ENCODE measurements around the gene EPB41. TPM values are rescaled to one million over a fixed set of nuclear protein-coding genes. Genes with fewer than 3 reads are reported as not detected.

The EPB41 gene
- total and polyA plus RNA-seq, 9 of the 15 experiments (the other 6 are each of a cell fraction or from before 2014, with no cell fraction given), result 3.7 to 213 (median 141) TPM

DNA sequence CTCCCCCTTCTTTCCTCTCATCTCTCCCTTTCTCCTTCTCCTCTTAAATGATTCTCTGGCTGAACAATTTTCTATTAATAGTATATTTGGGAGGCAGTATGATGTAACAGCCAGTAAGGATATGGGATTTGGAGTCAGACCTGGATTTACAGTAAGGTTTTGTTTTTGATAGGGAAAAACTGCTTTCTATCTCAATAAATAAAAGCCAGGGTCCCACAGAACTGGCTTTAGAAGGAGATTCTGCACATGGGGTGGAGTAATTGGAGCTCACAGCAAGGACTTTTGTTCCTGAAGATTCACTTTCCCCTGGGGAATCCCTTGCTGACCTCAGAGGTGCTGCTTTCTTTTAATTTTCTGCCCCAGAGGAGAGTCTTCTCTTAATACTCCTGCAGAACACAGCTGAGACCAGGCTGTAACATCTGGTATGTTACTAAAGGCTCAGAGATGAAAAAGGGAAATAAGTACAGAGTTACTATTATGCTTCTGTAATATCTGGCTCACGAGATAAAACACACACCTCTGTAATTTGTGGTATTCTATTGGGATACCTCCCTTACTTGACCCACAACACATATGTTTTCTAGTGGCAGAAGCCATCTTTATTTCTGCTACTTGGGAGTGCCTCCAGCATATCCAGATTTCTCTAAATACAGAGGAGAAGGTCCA lies 13.4 kb downstream of the EPB41 start (continued):
- TF ChIP-seq ZNF76 (CRISPR knock-in tag; IDR thresholded peaks at IDR 0.05; ENCODE audit: borderline replicate concordance) (no peak), CREM (IDR thresholded peaks at IDR 0.05; ENCODE audit: low read depth) (no peak), KLF16 (IDR thresholded peaks at IDR 0.05) (peak; percentile 39), PTRF (tag; IDR thresholded peaks at IDR 0.05) (no peak), ZNF134 (CRISPR knock-in tag; conservative IDR thresholded peaks at IDR 0.05) (no peak), TEAD4 (IDR thresholded peaks at IDR 0.05; ENCODE audit: low read length) (peak; percentile 79), TEAD4 (CRISPR knock-in tag; IDR thresholded peaks at IDR 0.05; ENCODE audit: borderline replicate concordance) (no peak), GATAD2A (IDR thresholded peaks at IDR 0.05) (0 out of 2 replicates have a peak, but pooled peaks have one; percentile 8), ZNF780A (CRISPR knock-in tag; IDR thresholded peaks at IDR 0.05) (no peak), ZNF589 (CRISPR knock-in tag; IDR thresholded peaks at IDR 0.05; ENCODE audit: low read depth) (peak; percentile 79)
- TF ChIP-seq, protein P1, sequence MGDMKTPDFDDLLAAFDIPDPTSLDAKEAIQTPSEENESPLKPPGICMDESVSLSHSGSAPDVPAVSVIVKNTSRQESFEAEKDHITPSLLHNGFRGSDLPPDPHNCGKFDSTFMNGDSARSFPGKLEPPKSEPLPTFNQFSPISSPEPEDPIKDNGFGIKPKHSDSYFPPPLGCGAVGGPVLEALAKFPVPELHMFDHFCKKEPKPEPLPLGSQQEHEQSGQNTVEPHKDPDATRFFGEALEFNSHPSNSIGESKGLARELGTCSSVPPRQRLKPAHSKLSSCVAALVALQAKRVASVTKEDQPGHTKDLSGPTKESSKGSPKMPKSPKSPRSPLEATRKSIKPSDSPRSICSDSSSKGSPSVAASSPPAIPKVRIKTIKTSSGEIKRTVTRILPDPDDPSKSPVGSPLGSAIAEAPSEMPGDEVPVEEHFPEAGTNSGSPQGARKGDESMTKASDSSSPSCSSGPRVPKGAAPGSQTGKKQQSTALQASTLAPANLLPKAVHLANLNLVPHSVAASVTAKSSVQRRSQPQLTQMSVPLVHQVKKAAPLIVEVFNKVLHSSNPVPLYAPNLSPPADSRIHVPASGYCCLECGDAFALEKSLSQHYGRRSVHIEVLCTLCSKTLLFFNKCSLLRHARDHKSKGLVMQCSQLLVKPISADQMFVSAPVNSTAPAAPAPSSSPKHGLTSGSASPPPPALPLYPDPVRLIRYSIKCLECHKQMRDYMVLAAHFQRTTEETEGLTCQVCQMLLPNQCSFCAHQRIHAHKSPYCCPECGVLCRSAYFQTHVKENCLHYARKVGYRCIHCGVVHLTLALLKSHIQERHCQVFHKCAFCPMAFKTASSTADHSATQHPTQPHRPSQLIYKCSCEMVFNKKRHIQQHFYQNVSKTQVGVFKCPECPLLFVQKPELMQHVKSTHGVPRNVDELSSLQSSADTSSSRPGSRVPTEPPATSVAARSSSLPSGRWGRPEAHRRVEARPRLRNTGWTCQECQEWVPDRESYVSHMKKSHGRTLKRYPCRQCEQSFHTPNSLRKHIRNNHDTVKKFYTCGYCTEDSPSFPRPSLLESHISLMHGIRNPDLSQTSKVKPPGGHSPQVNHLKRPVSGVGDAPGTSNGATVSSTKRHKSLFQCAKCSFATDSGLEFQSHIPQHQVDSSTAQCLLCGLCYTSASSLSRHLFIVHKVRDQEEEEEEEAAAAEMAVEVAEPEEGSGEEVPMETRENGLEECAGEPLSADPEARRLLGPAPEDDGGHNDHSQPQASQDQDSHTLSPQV (IDR thresholded peaks at IDR 0.05), result peak; percentile 54; the same call in 1 of the 2 replicates
- TF ChIP-seq, protein P2, sequence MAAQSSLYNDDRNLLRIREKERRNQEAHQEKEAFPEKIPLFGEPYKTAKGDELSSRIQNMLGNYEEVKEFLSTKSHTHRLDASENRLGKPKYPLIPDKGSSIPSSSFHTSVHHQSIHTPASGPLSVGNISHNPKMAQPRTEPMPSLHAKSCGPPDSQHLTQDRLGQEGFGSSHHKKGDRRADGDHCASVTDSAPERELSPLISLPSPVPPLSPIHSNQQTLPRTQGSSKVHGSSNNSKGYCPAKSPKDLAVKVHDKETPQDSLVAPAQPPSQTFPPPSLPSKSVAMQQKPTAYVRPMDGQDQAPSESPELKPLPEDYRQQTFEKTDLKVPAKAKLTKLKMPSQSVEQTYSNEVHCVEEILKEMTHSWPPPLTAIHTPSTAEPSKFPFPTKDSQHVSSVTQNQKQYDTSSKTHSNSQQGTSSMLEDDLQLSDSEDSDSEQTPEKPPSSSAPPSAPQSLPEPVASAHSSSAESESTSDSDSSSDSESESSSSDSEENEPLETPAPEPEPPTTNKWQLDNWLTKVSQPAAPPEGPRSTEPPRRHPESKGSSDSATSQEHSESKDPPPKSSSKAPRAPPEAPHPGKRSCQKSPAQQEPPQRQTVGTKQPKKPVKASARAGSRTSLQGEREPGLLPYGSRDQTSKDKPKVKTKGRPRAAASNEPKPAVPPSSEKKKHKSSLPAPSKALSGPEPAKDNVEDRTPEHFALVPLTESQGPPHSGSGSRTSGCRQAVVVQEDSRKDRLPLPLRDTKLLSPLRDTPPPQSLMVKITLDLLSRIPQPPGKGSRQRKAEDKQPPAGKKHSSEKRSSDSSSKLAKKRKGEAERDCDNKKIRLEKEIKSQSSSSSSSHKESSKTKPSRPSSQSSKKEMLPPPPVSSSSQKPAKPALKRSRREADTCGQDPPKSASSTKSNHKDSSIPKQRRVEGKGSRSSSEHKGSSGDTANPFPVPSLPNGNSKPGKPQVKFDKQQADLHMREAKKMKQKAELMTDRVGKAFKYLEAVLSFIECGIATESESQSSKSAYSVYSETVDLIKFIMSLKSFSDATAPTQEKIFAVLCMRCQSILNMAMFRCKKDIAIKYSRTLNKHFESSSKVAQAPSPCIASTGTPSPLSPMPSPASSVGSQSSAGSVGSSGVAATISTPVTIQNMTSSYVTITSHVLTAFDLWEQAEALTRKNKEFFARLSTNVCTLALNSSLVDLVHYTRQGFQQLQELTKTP (IDR thresholded peaks at IDR 0.05; ENCODE audit: low read depth in 1 of 2, partially characterized antibody in 2 of 2), result peak in 1 of 2 experiments; percentile 2
